GM20431 (cell line): Measurements from ENCODE around the gene LRRFIP2.
"Not testable (repeated sequence)": the region's sequence is repeated elsewhere in the genome, so short reads cannot be mapped to it uniquely, and the experiment has no call there.

Experiments
- in situ Hi-C: fragments of 300-500 bp; cut with MseI, MboI; formaldehyde crosslinking; loops from one replicate; pipeline ENCODE4 v1.15.0; 2020; ENCODE audit warnings: low sequenced_read_pairs; ENCODE audit not compliant: unreplicated experiment

LRRFIP2 gene

DNA sequence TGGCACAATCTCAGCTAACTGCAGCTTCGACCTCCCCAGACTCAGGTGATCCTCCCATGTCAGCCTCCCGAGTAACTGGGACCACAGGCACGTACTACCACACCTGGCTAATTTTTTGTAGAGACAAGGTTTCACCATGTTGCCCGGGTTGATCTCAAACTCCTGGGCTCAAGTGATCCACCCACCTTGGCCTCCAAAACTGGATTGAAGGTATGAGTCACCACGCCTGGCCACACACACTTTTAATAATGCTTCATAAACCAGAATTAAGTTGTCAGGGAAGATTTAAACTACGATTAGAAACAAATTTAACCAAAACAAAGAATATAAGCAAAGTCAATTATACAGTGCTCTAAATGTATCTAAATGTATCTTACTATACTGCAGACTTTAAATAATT lies 87.5 kb downstream of the LRRFIP2 start:
- in situ Hi-C loops, result no loop called here

- in situ Hi-C loops, result no loop called here
Measured at GRCh38 chr3:37082317-37082716, 92.1 kb downstream of the LRRFIP2 start.

DNA sequence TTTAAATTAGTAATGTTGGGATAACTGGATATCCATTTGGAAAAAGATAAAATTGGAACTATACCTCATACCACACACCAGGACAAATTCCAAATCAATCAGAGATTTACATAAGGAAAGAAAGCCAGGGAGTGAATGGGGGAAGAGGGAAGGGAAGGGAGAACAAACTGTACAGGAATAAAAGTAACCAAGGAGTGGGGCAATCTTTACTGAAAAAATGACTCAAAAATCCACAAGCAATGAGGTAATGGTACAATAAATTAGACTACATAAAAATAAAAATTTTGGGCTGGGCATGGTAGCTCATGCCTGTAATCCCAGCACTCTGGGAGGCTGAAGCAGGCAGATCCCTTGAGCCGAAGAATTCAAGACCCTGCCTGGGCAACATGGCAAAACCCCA lies 98.4 kb downstream of the LRRFIP2 start:
- in situ Hi-C loops, result no loop called here

- in situ Hi-C loops, result no loop called here
Measured at GRCh38 chr3:37074178-37074577, 100.2 kb downstream of the LRRFIP2 start.

DNA sequence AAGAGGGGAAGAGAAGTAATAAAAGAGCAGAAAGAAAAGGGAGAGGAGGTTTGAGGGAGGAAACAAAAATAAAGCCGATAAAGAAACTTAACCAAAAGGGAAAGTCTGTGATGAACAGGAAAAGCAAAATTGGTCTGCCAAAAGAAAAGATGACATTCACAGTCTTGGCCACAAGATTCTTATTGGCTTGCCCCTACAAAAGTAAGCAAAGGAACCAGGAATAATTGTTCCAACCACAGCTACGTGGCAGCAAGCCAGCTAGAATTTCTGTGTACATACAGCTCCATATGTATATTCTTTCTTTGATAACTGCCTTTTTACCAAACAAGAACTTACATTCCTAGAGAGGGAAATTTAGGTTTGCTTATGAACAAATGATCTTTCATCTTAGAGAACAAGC lies 101.5 kb downstream of the LRRFIP2 start:
- in situ Hi-C loops, result no loop called here

DNA sequence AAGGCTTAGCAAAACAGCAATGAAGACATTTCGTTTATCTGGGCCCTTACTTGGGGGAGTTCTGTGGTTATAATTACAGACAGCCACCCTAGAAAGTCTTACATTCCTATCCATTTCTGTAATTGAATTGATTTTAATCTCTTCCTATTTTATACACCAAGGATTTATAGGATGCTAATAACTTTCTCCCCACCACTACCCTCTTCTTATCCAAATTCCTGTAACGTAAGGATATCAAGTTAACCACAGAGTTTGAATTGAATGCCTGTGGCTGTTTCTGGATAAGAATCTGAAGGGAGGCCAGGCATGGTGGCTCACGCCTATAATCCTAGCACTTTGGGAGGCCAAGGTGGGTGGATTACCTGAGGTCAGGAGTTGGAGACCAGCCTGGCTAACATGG lies 102.5 kb downstream of the LRRFIP2 start:
- in situ Hi-C loops, result no loop called here

DNA sequence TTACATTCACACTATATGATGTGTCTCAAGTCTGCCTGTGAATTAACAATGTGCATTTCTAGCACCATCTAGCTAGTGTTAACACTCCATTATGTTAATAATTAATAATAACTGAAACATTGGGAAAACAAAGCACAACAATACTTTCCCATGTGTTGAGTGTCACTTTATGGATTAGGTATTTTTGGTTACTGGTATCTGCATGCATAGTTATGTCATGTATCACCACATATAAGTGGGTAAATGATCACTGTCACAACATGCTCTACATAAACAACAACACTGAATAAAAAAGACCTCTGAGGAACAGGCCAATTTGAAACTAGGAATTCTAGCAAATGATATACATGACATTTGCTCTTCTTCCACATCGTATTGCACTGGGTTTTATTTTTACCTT lies 106.4 kb downstream of the LRRFIP2 start:
- in situ Hi-C loops, result no loop called here

DNA sequence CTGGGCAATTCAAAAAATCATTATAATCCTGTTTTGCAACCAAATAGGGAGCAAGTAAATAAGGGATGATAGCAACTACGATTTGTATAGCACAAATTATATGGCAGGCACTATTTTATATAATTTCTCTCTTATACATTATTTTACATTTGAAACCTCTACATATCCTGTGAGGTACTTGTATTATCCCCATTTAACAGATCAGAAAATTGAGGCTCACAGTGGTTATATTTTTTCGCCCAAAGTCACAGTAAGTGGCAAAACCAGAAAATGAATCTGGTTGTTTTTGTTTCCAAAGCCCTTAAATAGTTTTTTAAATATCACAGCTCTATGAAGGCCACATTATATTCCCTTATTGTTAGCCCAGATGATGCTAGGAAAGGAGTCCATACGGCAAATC lies 106.8 kb downstream of the LRRFIP2 start:
- in situ Hi-C loops, result no loop called here

- in situ Hi-C loops, result no loop called here
Measured at GRCh38 chr3:37064747-37065146, 109.6 kb downstream of the LRRFIP2 start.

DNA sequence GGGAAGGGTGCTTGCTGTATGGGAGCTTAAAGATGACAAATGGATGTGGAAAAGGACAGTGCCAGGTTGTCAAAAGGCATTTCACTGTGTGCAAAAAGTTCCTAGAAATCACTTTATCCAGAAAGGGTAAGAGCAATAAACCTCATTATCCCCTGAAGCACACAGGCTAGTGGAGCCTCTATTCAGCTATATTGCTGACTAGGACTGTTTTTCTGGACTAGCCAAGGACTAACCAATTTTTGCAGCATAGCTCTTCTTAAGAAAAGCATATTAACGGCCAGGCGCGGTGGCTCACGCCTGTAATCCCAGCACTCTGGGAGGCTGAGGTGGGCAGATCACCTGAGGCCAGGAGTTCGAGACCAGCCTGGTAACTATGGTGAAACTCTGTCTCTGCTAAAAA lies 116.3 kb downstream of the LRRFIP2 start:
- in situ Hi-C loops, result no loop called here

GRCh38 chr3:37056826-37057225 lies 117.6 kb downstream of the LRRFIP2 start:
- in situ Hi-C loops, result no loop called here

GRCh38 chr3:37055077-37055476 lies 119.3 kb downstream of the LRRFIP2 start:
- in situ Hi-C loops, result not testable (repeated sequence)

- in situ Hi-C loops, result no loop called here
Measured at GRCh38 chr3:37054370-37054769, 120.0 kb downstream of the LRRFIP2 start.

DNA sequence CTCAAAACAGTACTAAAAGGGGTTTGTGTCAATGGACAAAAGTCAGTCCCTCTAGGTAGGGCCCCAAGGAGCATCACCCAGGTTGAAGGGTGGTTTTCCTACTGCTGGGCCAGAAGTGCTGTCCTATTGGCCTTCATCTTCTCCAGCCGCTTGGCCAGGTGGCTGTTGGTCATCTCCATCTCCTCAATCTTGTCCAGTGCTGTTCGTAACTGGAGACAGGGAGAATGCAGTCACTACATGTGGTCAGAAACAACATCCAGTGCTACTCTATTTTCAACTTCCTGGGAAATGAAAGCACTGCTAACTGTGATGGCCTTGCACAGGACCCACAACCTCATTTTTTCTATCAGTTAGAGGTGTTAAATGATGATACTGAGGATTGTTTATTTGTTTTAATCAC lies 120.6 kb downstream of the LRRFIP2 start:
- in situ Hi-C loops, result no loop called here

GRCh38 chr3:37053337-37053736 lies 121.0 kb downstream of the LRRFIP2 start:
- in situ Hi-C loops, result no loop called here

DNA sequence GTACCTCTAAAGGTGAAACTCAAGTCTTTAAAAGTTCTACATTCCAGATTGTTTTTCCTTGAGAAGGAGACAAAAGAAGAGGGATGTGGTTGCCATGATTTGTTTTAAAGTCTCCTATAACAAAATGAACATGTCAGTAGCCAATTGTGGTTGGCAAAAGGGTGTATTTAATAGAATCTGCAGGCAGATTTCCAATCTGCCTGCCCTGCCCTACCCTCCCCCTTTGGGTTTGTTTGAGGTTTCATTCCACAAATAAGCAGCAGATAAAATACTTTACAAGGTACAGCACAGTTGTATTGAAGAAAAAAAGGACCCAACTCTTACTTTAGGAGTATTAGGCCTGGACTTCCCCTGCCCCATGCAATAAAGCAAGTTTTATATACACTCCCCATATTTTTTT lies 121.5 kb downstream of the LRRFIP2 start:
- in situ Hi-C loops, result no loop called here

GRCh38 chr3:37050282-37050681 lies 124.1 kb downstream of the LRRFIP2 start:
- in situ Hi-C loops, result no loop called here

DNA sequence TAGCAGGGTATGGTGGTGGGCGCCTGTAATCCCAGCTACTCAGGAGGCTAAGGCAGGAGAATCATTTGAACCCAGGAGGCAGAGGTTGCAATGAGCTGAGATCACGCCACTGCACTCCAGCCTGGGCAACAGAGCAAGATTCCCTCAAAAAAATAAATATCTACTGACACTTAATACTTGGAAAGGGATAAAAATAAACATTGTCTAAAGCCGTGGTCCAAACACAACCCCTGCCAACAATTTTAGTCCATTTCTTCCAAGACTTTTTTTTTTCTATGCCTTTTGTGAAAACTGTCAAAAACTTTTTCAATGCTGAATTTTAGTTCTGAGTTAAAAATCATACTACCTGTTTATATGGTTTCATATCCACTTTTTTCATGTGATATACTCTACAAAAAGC lies 131.7 kb downstream of the LRRFIP2 start:
- in situ Hi-C loops, result not testable (repeated sequence)

GRCh38 chr3:37041546-37042195 lies 132.7 kb downstream of the LRRFIP2 start:
- in situ Hi-C loops, result no loop called here

- in situ Hi-C loops, result no loop called here
Measured at GRCh38 chr3:37040231-37040630, 134.2 kb downstream of the LRRFIP2 start.

GRCh38 chr3:37039161-37039846 lies 135.1 kb downstream of the LRRFIP2 start:
- in situ Hi-C loops, result no loop called here

DNA sequence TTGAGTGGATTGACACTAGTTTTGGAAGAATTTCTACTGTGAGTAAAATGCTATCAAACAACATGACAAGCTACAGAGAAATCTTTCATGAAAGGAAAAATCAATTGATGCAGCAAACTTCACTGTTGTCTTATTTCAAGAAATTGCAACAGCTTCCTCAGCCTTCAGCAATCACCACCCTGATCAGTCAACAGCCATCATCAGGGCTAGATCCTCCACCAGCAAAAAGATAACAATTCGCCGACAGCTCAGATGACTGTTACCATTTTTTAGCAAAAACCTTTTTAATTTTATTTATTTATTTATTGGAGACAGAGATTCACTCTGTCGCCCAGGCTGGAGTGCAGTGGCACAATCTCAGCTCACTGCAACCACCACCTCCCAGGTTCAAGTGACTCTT lies 137.0 kb downstream of the LRRFIP2 start:
- in situ Hi-C loops, result no loop called here
